A549 (cell line): Measurements from ENCODE around the gene NEK4. TPM values are rescaled to one million over a fixed set of nuclear protein-coding genes. Genes with fewer than 3 reads are reported as not detected.

Experiments used
- ATAC-seq, 2 experiments: fragments of 200-7000 bp in 1 of 2; fragments of >200 bp in 1 of 2; cut with Nextera tagmentation in 1 of 2; cut with Tn5 transposase in 1 of 2; 3 replicates each; pipeline versions ENCODE4 v1.8.0 to v1.9.1; 2018 to 2020; ENCODE audit warnings: mild to moderate bottlenecking in 1 of 2, moderate library complexity in 1 of 2
- CTCF ChIA-PET: fragments of 300-600 bp; sonication (Branson Sonifier 250); formaldehyde crosslinking; extraction: SDS; loops from one replicate; lab custom pipeline; 2021; ENCODE audit warnings: antibody characterized with exemption, inconsistent platforms; lab: Yijun Ruan, JAX
- POLR2A ChIA-PET: fragments of 350-600 bp; formaldehyde crosslinking; extraction: SDS; loops from one replicate; lab custom pipeline; 2021; ENCODE audit warnings: antibody characterized with exemption, inconsistent platforms; lab: Yijun Ruan, JAX
- DNase-seq, 2 experiments: peaks; one replicate each; pipeline versions ENCODE4 v3.0.0 to v3.0.0-alpha.2; 2011 to 2016; ENCODE audit warnings: low read depth in 1 of 2, low spot score in 1 of 2
- FAIRE-seq: peaks from 2 replicates; lab custom pipeline; 2011; peaks lifted over from hg19 to GRCh38; lab: Jason Lieb, UNC
- H3K27ac ChIP-seq, 2 experiments: fragments of >200 bp; sonication (Bioruptor Twin); formaldehyde crosslinking; 3 replicates each; pipeline ENCODE4 v1.5.1; 2016 to 2017
- H3K4me1 ChIP-seq: fragments of >200 bp; sonication (Bioruptor Twin); formaldehyde crosslinking; 3 replicates; pipeline ENCODE4 v1.6.1; 2016
- H3K4me2 ChIP-seq: fragments of >200 bp; sonication (Bioruptor Twin); formaldehyde crosslinking; 3 replicates; pipeline ENCODE4 v1.6.1; 2016
- H3K4me3 ChIP-seq: fragments of >200 bp; sonication (Bioruptor Twin); formaldehyde crosslinking; 3 replicates; pipeline ENCODE4 v1.5.1; 2016
- H3K9me3 ChIP-seq: fragments of >200 bp; sonication (Bioruptor Twin); formaldehyde crosslinking; 3 replicates; pipeline ENCODE4 v1.6.1; 2016
- EHF ChIP-seq: fragments of 250-450 bp; sonication (Bioruptor Pico); IDR thresholded peaks from 2 replicates; pipeline ENCODE4 v1.5.0; 2020; ENCODE audit warnings: mild to moderate bottlenecking
- ELK1 ChIP-seq: fragments of 150-350 bp; IDR thresholded peaks from 2 replicates; pipeline ENCODE4 v1.6.1; 2014; ENCODE audit warnings: low read depth, mild to moderate bottlenecking, low read length
- EP300 ChIP-seq, 2 experiments: fragments of >200 bp; sonication (Bioruptor Twin); formaldehyde crosslinking; IDR thresholded peaks; 2 replicates in 1 of 2; 3 replicates in 1 of 2; pipeline ENCODE4 v1.6.1; 2016 to 2017
- GATA3 ChIP-seq: IDR thresholded peaks from 2 replicates; pipeline ENCODE4 v1.6.1; 2012; ENCODE audit warnings: borderline replicate concordance
- HES2 ChIP-seq: fragments of >200 bp; sonication (Bioruptor Twin); formaldehyde crosslinking; IDR thresholded peaks from 2 replicates; pipeline ENCODE4 v1.6.1; 2016
- HEYL ChIP-seq: fragments of 250-450 bp; sonication (Bioruptor Pico); IDR thresholded peaks from 2 replicates; pipeline ENCODE4 v1.8.0; 2021; ENCODE audit warnings: mild to moderate bottlenecking, moderate library complexity
- HMGXB4 ChIP-seq: fragments of 250-450 bp; sonication (Bioruptor Pico); IDR thresholded peaks from 2 replicates; pipeline ENCODE4 v1.5.0; 2021; ENCODE audit warnings: mild to moderate bottlenecking, moderate library complexity, borderline replicate concordance
- HOXA7 ChIP-seq: fragments of 250-450 bp; sonication (Bioruptor Pico); IDR thresholded peaks from 2 replicates; pipeline ENCODE4 v1.5.0; 2020; ENCODE audit warnings: mild to moderate bottlenecking, moderate library complexity
- HOXB13 ChIP-seq: fragments of 250-450 bp; sonication (Bioruptor Pico); IDR thresholded peaks from 2 replicates; pipeline ENCODE4 v1.5.0; 2020; ENCODE audit warnings: low read depth, mild to moderate bottlenecking, moderate library complexity
- KDM5A ChIP-seq: fragments of 200-600 bp; sonication (generic); IDR thresholded peaks from 2 replicates; pipeline ENCODE4 v1.6.1; 2016; ENCODE audit warnings: antibody characterized with exemption, mild to moderate bottlenecking
- MAFK ChIP-seq: fragments of 450-650 bp; IDR thresholded peaks from 2 replicates; pipeline ENCODE4 v1.6.1; 2014; ENCODE audit not compliant: partially characterized antibody
- MYC ChIP-seq: IDR thresholded peaks from 2 replicates; pipeline ENCODE4 v1.6.1; 2012; ENCODE audit warnings: mild to moderate bottlenecking, inconsistent platforms, low read length, improper control_type of control experiment, borderline replicate concordance
- NFE2L2 ChIP-seq: fragments of 150-350 bp; conservative IDR thresholded peaks from 2 replicates; pipeline ENCODE4 v1.6.1; 2014; ENCODE audit warnings: low read length
- NPAS2 ChIP-seq: fragments of 250-450 bp; sonication (Bioruptor Pico); IDR thresholded peaks from 2 replicates; pipeline ENCODE4 v1.8.0; 2022; ENCODE audit warnings: mild to moderate bottlenecking, moderate library complexity, borderline replicate concordance
- NR3C1 ChIP-seq: fragments of >200 bp; sonication (Bioruptor Twin); formaldehyde crosslinking; IDR thresholded peaks from 3 replicates; pipeline ENCODE4 v1.6.1; 2017
- PBX3 ChIP-seq: IDR thresholded peaks from 2 replicates; pipeline ENCODE4 v1.6.1; 2012
- PHF8 ChIP-seq: fragments of 200-600 bp; sonication (generic); IDR thresholded peaks from 2 replicates; pipeline ENCODE4 v1.6.1; 2016; ENCODE audit warnings: low read depth, mild to moderate bottlenecking, antibody characterized with exemption, moderate library complexity, borderline replicate concordance
- RCOR1 ChIP-seq: fragments of 150-350 bp; IDR thresholded peaks from 2 replicates; pipeline ENCODE4 v1.6.1; 2014; ENCODE audit warnings: antibody characterized with exemption, low read length, low read depth
- REST ChIP-seq: fragments of 200-600 bp; sonication (generic); IDR thresholded peaks from 2 replicates; pipeline ENCODE4 v1.6.1; 2016; ENCODE audit warnings: antibody characterized with exemption, mild to moderate bottlenecking, moderate library complexity
- RFX5 ChIP-seq: fragments of 450-650 bp; IDR thresholded peaks from 2 replicates; pipeline ENCODE4 v1.7.1; 2014; ENCODE audit warnings: antibody characterized with exemption, mild to moderate bottlenecking, moderate library complexity
- RNF2 ChIP-seq: fragments of 200-600 bp; sonication (generic); IDR thresholded peaks from 2 replicates; pipeline ENCODE4 v1.6.1; 2016; ENCODE audit warnings: low read depth, mild to moderate bottlenecking, antibody characterized with exemption, moderate library complexity, borderline replicate concordance
- TFCP2L1 ChIP-seq: fragments of 250-450 bp; sonication (Bioruptor Pico); IDR thresholded peaks from 2 replicates; pipeline ENCODE4 v1.5.0; 2021; ENCODE audit warnings: mild to moderate bottlenecking
- ZC3H11A ChIP-seq: fragments of 450-650 bp; IDR thresholded peaks from 2 replicates; pipeline ENCODE4 v1.6.1; 2014; ENCODE audit warnings: antibody characterized with exemption, mild to moderate bottlenecking
- ZNF302 ChIP-seq: fragments of 250-450 bp; sonication (Bioruptor Pico); IDR thresholded peaks from 2 replicates; pipeline ENCODE4 v1.9.0; 2021; ENCODE audit warnings: inconsistent platforms, mild to moderate bottlenecking, moderate library complexity
- WGBS: methylation state at CpG from one replicate; pipeline ENCODE4 v1.1.6; 2017; ENCODE audit errors: missing lambda C conversion rate; 5-methylcytosine and 5-hydroxymethylcytosine counted together
- polyA plus RNA-seq, 4 experiments: library from polyadenylated mRNA; depleted of rRNA in 3 of 4; stranded (reverse); fragments of >200 nt; fragmentation: RNase III in 1 of 4; extraction: RNeasy Plus Mini Kit Qiagen cat#74134 plus additional on column Dnase treatment in 1 of 4; gene quantifications; 2 replicates in 3 of 4; 3 replicates in 1 of 4; pipeline ENCODE4 v1.2.3, GENCODE V29; 2011 to 2017

Gene NEK4
- polyA plus RNA-seq, 2 of the 4 experiments (the other 2 are of a cell fraction), result 12.1 to 19.4 TPM

GRCh38 chr3:52798376-52798977, 27.7 kb upstream of the NEK4 start (continued):
- TF ChIP-seq HOXA7 (CRISPR knock-in tag), result no peak
- no peak for TF ChIP-seq MYC
- no peak for TF ChIP-seq HOXB13 (CRISPR knock-in tag)
- TF ChIP-seq HES2, result no peak
- no peak for TF ChIP-seq GATA3

GRCh38 chr3:52796411-52796810, 25.7 kb upstream of the NEK4 start:
- DNase-seq, result no peak
- Histone ChIP-seq H3K9me3 (no peaks in the 10 kb centered on the region), H3K4me2 (no peak overlapping the region), H3K4me1 (no peaks in the 10 kb centered on the region), H3K4me3 (no peak overlapping the region), H3K27ac (no peak overlapping the region)
- no peak for FAIRE-seq
- CTCF ChIA-PET, result no interaction called here
- POLR2A ChIA-PET, result no interaction called here
- ATAC-seq, result no peak
- 100% methylated on average over 2 of the region's 9 CpGs for WGBS
- TF ChIP-seq NR3C1 (no peak), ELK1 (no peak), EP300 (IDR thresholded peaks at IDR 0.05) (no peak), RCOR1 (no peak), EHF (no peak), HEYL (CRISPR knock-in tag) (no peak), RFX5 (no peak)

GRCh38 chr3:52795298-52795900, 24.7 kb upstream of the NEK4 start:
- no peaks in the 10 kb centered on the region for H3K4me1 ChIP-seq
- FAIRE-seq, result no peak
- no peak overlapping the region for H3K4me2 ChIP-seq
- no peak for TF ChIP-seq RNF2
- TF ChIP-seq KDM5A, result no peak
- TF ChIP-seq NPAS2, result no peak
- TF ChIP-seq ZNF302 (CRISPR knock-in tag), result no peak
- WGBS, result 51% methylated on average over 3 of the region's 9 CpGs
- CTCF ChIA-PET, result interaction anchor here (0.5 to 3.6 kb wide), 3 partner anchors 20 to 295 kb away, joined by 3 to 11 read pairs (median 4); no protein-coding TSS in a partner anchor
- ATAC-seq, result no peak
- POLR2A ChIA-PET, result no interaction called here
- DNase-seq, result no peak
- no peaks in the 10 kb centered on the region for H3K9me3 ChIP-seq
- H3K27ac ChIP-seq, result no peak overlapping the region
- no peak overlapping the region for H3K4me3 ChIP-seq

- FAIRE-seq (no peak), ATAC-seq (no peak), DNase-seq (no peak)
- ChIA-PET POLR2A (no interaction called here), CTCF (interaction anchor here (0.9 to 3.6 kb wide), 2 partner anchors 21 to 25 kb away, joined by 3 to 11 read pairs; no protein-coding TSS in a partner anchor)
- Histone ChIP-seq H3K4me2 (no peak within 1 kb of the TSS), H3K4me3 (no peak within 1 kb of the TSS), H3K27ac (no peak within 1 kb of the TSS), H3K4me1 (no peaks in the 10 kb centered on the region), H3K9me3 (no peaks in the 10 kb centered on the region)
- WGBS, result 74% methylated on average over 10 of the region's 10 CpGs
- TF ChIP-seq REST (no peak), MYC (no peak), MAFK (no peak), PBX3 (no peak), HOXA7 (CRISPR knock-in tag) (no peak), NFE2L2 (no peak), PHF8 (no peak), TFCP2L1 (no peak), ZC3H11A (no peak), HMGXB4 (no peak), HEYL (CRISPR knock-in tag) (no peak)
Measured at GRCh38 chr3:52794612-52795099, 23.9 kb upstream of the NEK4 start, which contains the start of gene ITIH3. ITIH3 (plus strand) TSS chr3:52794796; CDS start chr3:52794804, 8 bp downstream.
